Small intestine (tissue), 7 donors: ENCODE measurements around the gene USP48. TPM values are rescaled to one million over a fixed set of nuclear protein-coding genes. Genes with fewer than 3 reads are reported as not detected.

Experiments
- DNase-seq, 2 donors: peaks; one replicate each; pipeline versions ENCODE4 v3.0.0 to v3.0.0-alpha.2; 2013
- FAIRE-seq: peaks from 2 replicates; lab custom pipeline; 2012; peaks lifted over from hg19 to GRCh38; lab: Jason Lieb, UNC
- H3K27ac ChIP-seq, 3 donors: one replicate each; pipeline ENCODE4 v1.5.1; 2013; ENCODE audit warnings: low read length in 2 of 3, mild to moderate bottlenecking in 2 of 3, control low read depth in 1 of 3, inconsistent platforms in 1 of 3, low read depth in 1 of 3, moderate library complexity in 1 of 3
- H3K27me3 ChIP-seq, 3 donors: one replicate each; pipeline ENCODE4 v1.6.1; 2013; ENCODE audit warnings: low read length in 3 of 3, inconsistent platforms in 1 of 3; ENCODE audit not compliant: control insufficient read depth in 3 of 3, insufficient read depth in 3 of 3
- H3K36me3 ChIP-seq, 3 donors: one replicate each; pipeline ENCODE4 v1.6.1; 2013; ENCODE audit warnings: low read length in 3 of 3, inconsistent platforms in 1 of 3, low read depth in 1 of 3, mild to moderate bottlenecking in 1 of 3, moderate library complexity in 1 of 3; ENCODE audit not compliant: control insufficient read depth in 3 of 3, insufficient read depth in 2 of 3
- H3K4me1 ChIP-seq, 3 donors: one replicate each; pipeline ENCODE4 v1.6.1; 2013; ENCODE audit warnings: low read length in 2 of 3, inconsistent platforms in 1 of 3, low read depth in 1 of 3, mild to moderate bottlenecking in 1 of 3, moderate library complexity in 1 of 3; ENCODE audit not compliant: control insufficient read depth in 3 of 3, insufficient read depth in 2 of 3
- H3K4me3 ChIP-seq, 3 donors: one replicate each; pipeline ENCODE4 v1.5.1; 2013; ENCODE audit warnings: low read length in 3 of 3, control low read depth in 1 of 3, inconsistent platforms in 1 of 3, low read depth in 1 of 3, mild to moderate bottlenecking in 1 of 3, moderate library complexity in 1 of 3
- H3K9me3 ChIP-seq, 2 donors: one replicate each; pipeline ENCODE4 v1.6.1; 2013; ENCODE audit warnings: low read depth in 1 of 2, low read length in 1 of 2; ENCODE audit not compliant: control insufficient read depth in 2 of 2, insufficient read depth in 1 of 2
- WGBS, 3 donors: extraction: QIAGEN DNeasy Blood & Tissue Kit; methylation state at CpG; one replicate each; pipeline ENCODE4 v1.1.7; 2013; 5-methylcytosine and 5-hydroxymethylcytosine counted together
- polyA plus RNA-seq, 4 donors: library from polyadenylated mRNA; stranded (reverse) in 3 of 4; unstranded in 1 of 4; fragments of 200-250 nt in 3 of 4; fragments of 120-200 nt in 1 of 4; gene quantifications; one replicate each; pipeline versions ENCODE4 v1.2.1 to v1.2.3, GENCODE V29; 2013
- donor health status: healthy with polysubstance abuse.
- donor health status: control.
- donor health status: control.
- donor health status: Bipolar disorder and iron deficiency.
- donor health status: healthy.

The USP48 gene
- polyA plus RNA-seq, 4 donors = 15.1 to 43.1 (median 17.8) TPM

- H3K27me3 ChIP-seq = peaks cover 0 to 11% (median 2%) of the 10 kb centered on the region in 3 donors
- H3K36me3 ChIP-seq = peaks cover 0 to 4% (median 0%) of the 10 kb centered on the region in 3 donors
- H3K4me3 ChIP-seq = no peak overlapping the region
- no peak for FAIRE-seq
- peak in 1 of 2 donors; percentile 18 for DNase-seq
- H3K9me3 ChIP-seq = no peaks in the 10 kb centered on the region
- peaks cover 0 to 15% (median 8%) of the 10 kb centered on the region in 3 donors for H3K4me1 ChIP-seq
- 15 to 27% (median 24%) methylated on average over 9 of the region's 9 CpGs for WGBS, 3 donors
- H3K27ac ChIP-seq = no peak overlapping the region
Measured at GRCh38 chr1:21673277-21673780, 109.6 kb downstream of the USP48 start.

- Histone ChIP-seq H3K9me3 (no peaks in the 10 kb centered on the region), H3K27ac (no peak overlapping the region), H3K4me3 (no peak overlapping the region), H3K27me3 (peaks cover 0 to 17% (median 5%) of the 10 kb centered on the region in 3 donors), H3K36me3 (peaks cover 0 to 4% (median 0%) of the 10 kb centered on the region in 3 donors), H3K4me1 (peaks cover 0 to 21% (median 8%) of the 10 kb centered on the region in 3 donors)
- WGBS, 3 donors = 77 to 85% (median 84%) methylated on average over 10 of the region's 10 CpGs
- FAIRE-seq (no peak), DNase-seq (no peak)
Measured at GRCh38 chr1:21672478-21673276, 110.3 kb downstream of the USP48 start.

GRCh38 chr1:21671915-21672314, 111.0 kb downstream of the USP48 start:
- DNase-seq (no peak), FAIRE-seq (no peak)
- WGBS, 3 donors = 33 to 50% (median 36%) methylated on average over 6 of the region's 6 CpGs

GRCh38 chr1:21670956-21671902, 111.7 kb downstream of the USP48 start:
- H3K27me3 ChIP-seq = peaks cover 0 to 24% (median 5%) of the 10 kb centered on the region in 3 donors
- H3K4me1 ChIP-seq = peaks cover 0 to 25% (median 8%) of the 10 kb centered on the region in 3 donors
- WGBS, 3 donors = 43 to 71% (median 53%) methylated on average over 11 of the region's 11 CpGs
- H3K27ac ChIP-seq = no peak overlapping the region
- no peak overlapping the region for H3K4me3 ChIP-seq
- no peaks in the 10 kb centered on the region for H3K9me3 ChIP-seq
- DNase-seq = no peak
- H3K36me3 ChIP-seq = no peaks in the 10 kb centered on the region
- no peak for FAIRE-seq

More at GRCh38 chr1:21671915-21672314, 111.0 kb downstream of the USP48 start:
- Histone ChIP-seq H3K9me3 (no peaks in the 10 kb centered on the region), H3K36me3 (no peaks in the 10 kb centered on the region), H3K27ac (no peak overlapping the region), H3K4me3 (no peak overlapping the region), H3K4me1 (peaks cover 0 to 25% (median 8%) of the 10 kb centered on the region in 3 donors), H3K27me3 (peaks cover 0 to 20% (median 5%) of the 10 kb centered on the region in 3 donors)

- Histone ChIP-seq H3K27ac (no peak overlapping the region), H3K36me3 (no peaks in the 10 kb centered on the region), H3K4me3 (peak overlapping the region in 2 of 3 donors; percentile 38 to 43), H3K9me3 (no peaks in the 10 kb centered on the region), H3K27me3 (peaks cover 0 to 24% (median 5%) of the 10 kb centered on the region in 3 donors), H3K4me1 (peaks cover 0 to 25% (median 8%) of the 10 kb centered on the region in 3 donors)
- FAIRE-seq (no peak), DNase-seq (no peak)
- 18 to 43% (median 31%) methylated on average over 16 of the region's 16 CpGs for WGBS, 3 donors
Measured at GRCh38 chr1:21670059-21670881, 112.7 kb downstream of the USP48 start.

GRCh38 chr1:21669258-21670058, 113.5 kb downstream of the USP48 start, which contains the start of gene RAP1GAP:
Gene RAP1GAP, minus strand, starts transcription at chr1:21669357. Its CDS starts 49,325 bp downstream, at chr1:21620032.
- DNase-seq = peak; percentile 44 to 76
- Histone ChIP-seq H3K27ac (no peak within 1 kb of the TSS), H3K36me3 (no peaks in the 10 kb centered on the region), H3K4me1 (peaks cover 0 to 25% (median 8%) of the 10 kb centered on the region in 3 donors), H3K27me3 (peaks cover 0 to 24% (median 5%) of the 10 kb centered on the region in 3 donors), H3K4me3 (peak within 1 kb of the TSS in 2 of 3 donors; percentile 38 to 43), H3K9me3 (no peaks in the 10 kb centered on the region)
- FAIRE-seq = no peak
- 0 to 2% (median 1%) methylated on average over 37 to 64 of the region's 64 CpGs for WGBS, 3 donors

GRCh38 chr1:21668951-21669257, 114.0 kb downstream of the USP48 start:
- H3K27ac ChIP-seq = no peak overlapping the region
- WGBS, 3 donors = 1 to 4% (median 1%) methylated on average over 10 to 25 of the region's 25 CpGs
- FAIRE-seq (no peak), DNase-seq (peak in 1 of 2 donors; percentile 23)
- H3K4me1 ChIP-seq = peaks cover 0 to 25% (median 8%) of the 10 kb centered on the region in 3 donors
- peaks cover 0 to 24% (median 5%) of the 10 kb centered on the region in 3 donors for H3K27me3 ChIP-seq
- H3K36me3 ChIP-seq = no peaks in the 10 kb centered on the region
- no peaks in the 10 kb centered on the region for H3K9me3 ChIP-seq
- peak overlapping the region in 2 of 3 donors; percentile 36 to 38 for H3K4me3 ChIP-seq
